ENCODE measurements around the gene PARD6A. TPM values are rescaled to one million over a fixed set of nuclear protein-coding genes. Genes with fewer than 3 reads are reported as not detected.

The PARD6A gene
- total and polyA plus RNA-seq, 2 of the 4 experiments (the other 2 are of a cell fraction), result 0.36 to 0.55 TPM

- dilution Hi-C loops (cut with HindIII; ENCODE audit: low sequenced_read_pairs, unreplicated experiment) (no loop called here), in situ Hi-C loops (cut with MboI; ENCODE audit: low sequenced_read_pairs) (no loop called here), intact Hi-C loops (cut with micrococcal nuclease) (no loop called here)
- H3K9me3 ChIP-seq (ENCODE audit: control insufficient read depth, insufficient read depth, low read length), result no peaks in the 10 kb centered on the region
- H2AK9ac ChIP-seq (replicated peaks; ENCODE audit: low read depth, low read length, poor library complexity), result no peak overlapping the region
- peaks cover 18 to 51% of the 10 kb centered on the region in 2 experiments for H3K79me1 ChIP-seq (ENCODE audit: low read depth in 1 of 2, low read length in 2 of 2)
- no peak for TF ChIP-seq MAFK (IDR thresholded peaks at IDR 0.05; ENCODE audit: low read depth, low read length)
- TF ChIP-seq MXI1 (IDR thresholded peaks at IDR 0.05; ENCODE audit: borderline replicate concordance, low read depth, low read length), result no peak
- TF ChIP-seq, protein P1, sequence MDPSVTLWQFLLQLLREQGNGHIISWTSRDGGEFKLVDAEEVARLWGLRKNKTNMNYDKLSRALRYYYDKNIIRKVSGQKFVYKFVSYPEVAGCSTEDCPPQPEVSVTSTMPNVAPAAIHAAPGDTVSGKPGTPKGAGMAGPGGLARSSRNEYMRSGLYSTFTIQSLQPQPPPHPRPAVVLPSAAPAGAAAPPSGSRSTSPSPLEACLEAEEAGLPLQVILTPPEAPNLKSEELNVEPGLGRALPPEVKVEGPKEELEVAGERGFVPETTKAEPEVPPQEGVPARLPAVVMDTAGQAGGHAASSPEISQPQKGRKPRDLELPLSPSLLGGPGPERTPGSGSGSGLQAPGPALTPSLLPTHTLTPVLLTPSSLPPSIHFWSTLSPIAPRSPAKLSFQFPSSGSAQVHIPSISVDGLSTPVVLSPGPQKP (IDR thresholded peaks at IDR 0.05; ENCODE audit: borderline replicate concordance, low read depth, low read length), result no peak
- TF ChIP-seq NFE2L2 (IDR thresholded peaks at IDR 0.05; ENCODE audit: low read depth, low read length), result no peak
- no peak for TF ChIP-seq RFX5 (IDR thresholded peaks at IDR 0.05; ENCODE audit: low read depth, low read length)
- TF ChIP-seq RAD21 (IDR thresholded peaks at IDR 0.05; ENCODE audit: low read length), result no peak
- no peak for TF ChIP-seq BHLHE40 (IDR thresholded peaks at IDR 0.05; ENCODE audit: low read depth, low read length)
- no peak for TF ChIP-seq CEBPB (IDR thresholded peaks at IDR 0.05; ENCODE audit: low read depth, low read length)
- TF ChIP-seq CHD1 (IDR thresholded peaks at IDR 0.05; ENCODE audit: low read depth, low read length), result no peak
- TF ChIP-seq FOS (IDR thresholded peaks at IDR 0.05; ENCODE audit: low read depth, low read length), result no peak
- TF ChIP-seq MAZ (IDR thresholded peaks at IDR 0.05; ENCODE audit: borderline replicate concordance, low read depth, low read length), result no peak
- H2BK120ac ChIP-seq (ENCODE audit: low read depth, low read length), result no peak overlapping the region
- no peaks in the 10 kb centered on the region for H3K27me3 ChIP-seq (ENCODE audit: control insufficient read depth, insufficient read depth, low read length)
- H3K18ac ChIP-seq (ENCODE audit: low read depth, low read length), result no peak overlapping the region
- H2BK15ac ChIP-seq (ENCODE audit: low read depth, low read length), result no peak overlapping the region
- no peak overlapping the region for H2AFZ ChIP-seq (replicated peaks; ENCODE audit: low read length, poor library complexity)
- H3K36me3 ChIP-seq (ENCODE audit: control insufficient read depth, insufficient read depth, low read length), result no peaks in the 10 kb centered on the region; the same call in 1 of the 2 replicates
- peaks cover 16% of the 10 kb centered on the region for H4K20me1 ChIP-seq (ENCODE audit: insufficient read depth, low read length)
- peaks cover 15% of the 10 kb centered on the region for H3K9me1 ChIP-seq (ENCODE audit: insufficient read depth, low read length)
- no peak overlapping the region for H2BK5ac ChIP-seq (ENCODE audit: low read depth, low read length, poor library complexity, severe bottlenecking)
- no peak overlapping the region for H3K56ac ChIP-seq (ENCODE audit: extremely low read depth, insufficient read depth, low read length)
- DNase-seq, result no peak
- no peak overlapping the region for H4K5ac ChIP-seq (ENCODE audit: low read depth, low read length)
- CTCF ChIA-PET, result interaction anchor here (0.6 to 0.7 kb wide), 2 partner anchors 78 to 1100 kb away, joined by 3 to 5 read pairs; no protein-coding TSS in a partner anchor
- H3K4me3 ChIP-seq (ENCODE audit: insufficient read depth, low read depth, low read length), result no peak overlapping the region
- no peak overlapping the region for H3K23ac ChIP-seq (ENCODE audit: low read depth, low read length)
- no peak overlapping the region for H4K91ac ChIP-seq (ENCODE audit: insufficient read depth, low read depth, low read length)
- no peak overlapping the region for H3K27ac ChIP-seq (ENCODE audit: insufficient read depth, low read length)
- no peak overlapping the region for H4K8ac ChIP-seq (ENCODE audit: low read depth in 2 of 2, low read length in 2 of 2)
- no peak overlapping the region for H2AK5ac ChIP-seq (ENCODE audit: low read depth, low read length)
- POLR2A ChIA-PET (ENCODE audit: unreplicated experiment), result no interaction called here
- H3K4me1 ChIP-seq (ENCODE audit: control insufficient read depth, insufficient read depth, low read length), result peaks cover 4% of the 10 kb centered on the region; the same call in 1 of the 2 replicates
- no peak overlapping the region for H3K14ac ChIP-seq (replicated peaks; ENCODE audit: low read depth, low read length)
- no peak overlapping the region for H3K9ac ChIP-seq (ENCODE audit: low read depth, low read length)
- no peak overlapping the region for H3K4me2 ChIP-seq (ENCODE audit: low read depth, low read length)
- no TSS peak for BruUV-seq (replicated peaks)
- no peak overlapping the region for H3K4ac ChIP-seq (ENCODE audit: low read depth, low read length)
- no peak overlapping the region for H2BK20ac ChIP-seq (ENCODE audit: low read depth, low read length)
- 80% methylated on average over 1 of the region's 1 CpG; no CpG with 5 or more reads in 1 of the 2 experiments for WGBS, 2 experiments (ENCODE audit: extremely low coverage in 2 of 2, insufficient read length in 1 of 2)
- no peak for ATAC-seq (ENCODE audit: low read depth)
These were observed 48.3 kb downstream of the PARD6A start for GRCh38 chr16:67709050-67709449.

Measured in IMR-90 (cell line).